GM20000 (cell line): ENCODE measurements around the gene GRK2.

Source experiments
- DNase-seq: peaks from one replicate; pipeline ENCODE4 v3.0.0; 2012; ENCODE audit warnings: low spot score
- CTCF ChIP-seq: IDR thresholded peaks from 2 replicates; pipeline ENCODE4 v1.5.1; 2012; ENCODE audit warnings: mild to moderate bottlenecking, control low read depth; ENCODE audit errors: extremely low read depth, missing control alignments

The GRK2 gene

GRCh38 chr11:67292671-67293070 is 26.4 kb downstream of the GRK2 start:
- DNase-seq: no peak
- TF ChIP-seq CTCF: no peak

GRCh38 chr11:67293090-67293489 is 26.8 kb downstream of the GRK2 start:
- TF ChIP-seq CTCF: no peak

GRCh38 chr11:67295846-67296245 is 29.6 kb downstream of the GRK2 start:
- DNase-seq: no peak
- no peak for TF ChIP-seq CTCF

More at GRCh38 chr11:67293090-67293489, 26.8 kb downstream of the GRK2 start:
- no peak for DNase-seq

- no peak for DNase-seq
- TF ChIP-seq CTCF: no peak
Observed at GRCh38 chr11:67298786-67299185, 32.5 kb downstream of the GRK2 start.

GRCh38 chr11:67299471-67300191 is 33.4 kb downstream of the GRK2 start:
- no peak for DNase-seq
- no peak for TF ChIP-seq CTCF

- DNase-seq: no peak
- TF ChIP-seq CTCF: no peak
Observed at GRCh38 chr11:67300256-67300755, 34.0 kb downstream of the GRK2 start.

- DNase-seq: no peak
- no peak for TF ChIP-seq CTCF
Observed at GRCh38 chr11:67300756-67301312, 34.6 kb downstream of the GRK2 start.
